SU-DHL-6 (cell line): ENCODE measurements around the gene TBX6.

Source experiments
- H2AFZ ChIP-seq: fragments of 200-600 bp; sonication (generic); 2 replicates; pipeline ENCODE4 v1.6.1; 2014; ENCODE audit warnings: low read depth, mild to moderate bottlenecking, moderate library complexity, mixed read lengths, antibody characterized with exemption, low read length; ENCODE audit not compliant: severe bottlenecking
- H3F3A ChIP-seq: fragments of 200-600 bp; shearing (Covaris generic); 2 replicates; pipeline ENCODE4 v1.6.0; 2016; ENCODE audit warnings: antibody characterized with exemption, mild to moderate bottlenecking; ENCODE audit not compliant: insufficient read depth
- H3K27ac ChIP-seq: fragments of 200-600 bp; sonication (generic); 2 replicates; pipeline ENCODE4 v1.5.1; 2016; ENCODE audit warnings: low read depth, mild to moderate bottlenecking, low read length, moderate library complexity, mixed read lengths
- H3K27me3 ChIP-seq: fragments of 200-600 bp; sonication (generic), shearing (Covaris generic); 2 replicates; pipeline ENCODE4 v1.6.0; 2014; ENCODE audit warnings: mild to moderate bottlenecking, low read length
- H3K36me3 ChIP-seq: fragments of 200-600 bp; sonication (generic); 2 replicates; pipeline ENCODE4 v1.6.1; 2014; ENCODE audit warnings: mild to moderate bottlenecking, low read length, mixed read lengths
- H3K4me2 ChIP-seq: fragments of 300-600, 200-600 bp; shearing (Covaris generic), sonication (generic); 2 replicates; pipeline ENCODE4 v1.6.0; 2014; ENCODE audit warnings: low read length, low read depth, mild to moderate bottlenecking; ENCODE audit not compliant: poor library complexity, severe bottlenecking
- H3K4me3 ChIP-seq: fragments of 200-600 bp; sonication (generic); 2 replicates; pipeline ENCODE4 v1.5.1; 2014; ENCODE audit warnings: antibody characterized with exemption, low read length, mild to moderate bottlenecking, mixed read lengths; ENCODE audit not compliant: insufficient read depth, poor library complexity, severe bottlenecking
- H3K79me2 ChIP-seq: fragments of 200-600 bp; sonication (generic); 2 replicates; pipeline ENCODE4 v1.6.1; 2014; ENCODE audit warnings: mild to moderate bottlenecking, low read length, moderate library complexity; ENCODE audit not compliant: insufficient read depth
- H3K9ac ChIP-seq: fragments of 200-600 bp; sonication (generic); 2 replicates; pipeline ENCODE4 v1.7.0; 2014; ENCODE audit warnings: mild to moderate bottlenecking, low read length
- H3K9me2 ChIP-seq: fragments of 200-600 bp; sonication (generic); replicated peaks from 2 replicates; pipeline ENCODE4 v1.6.1; 2014; ENCODE audit warnings: low read length; ENCODE audit not compliant: insufficient read depth
- H3K9me3 ChIP-seq: fragments of 200-600 bp; sonication (generic); 2 replicates; pipeline ENCODE4 v1.6.1; 2014; ENCODE audit warnings: low read length, mixed read lengths; ENCODE audit not compliant: insufficient read depth
- H4K20me1 ChIP-seq: fragments of 200-600 bp; sonication (generic); 2 replicates; pipeline ENCODE4 v1.6.1; 2014; ENCODE audit warnings: low read depth, mild to moderate bottlenecking, antibody characterized with exemption, low read length, moderate library complexity, mixed read lengths
- CTCF ChIP-seq: fragments of 200-600 bp; sonication (generic); IDR thresholded peaks from one replicate; pipeline ENCODE4 v1.5.1; 2017; ENCODE audit warnings: antibody characterized with exemption, mild to moderate bottlenecking, low read length, moderate library complexity; ENCODE audit not compliant: insufficient read depth, poor library complexity, severe bottlenecking
- EZH2phosphoT487 ChIP-seq: fragments of 200-600 bp; sonication (generic), shearing (Covaris generic); conservative IDR thresholded peaks from 2 replicates; pipeline ENCODE4 v1.6.1; 2018; ENCODE audit warnings: mild to moderate bottlenecking, antibody characterized with exemption, low read length, moderate library complexity, mixed read lengths

TBX6 gene

GRCh38 chr16:30114411-30114810 lies 22.7 kb upstream of the TBX6 start:
- no peaks in the 10 kb centered on the region for H4K20me1 ChIP-seq
- no peak overlapping the region for H3K9ac ChIP-seq
- no peak overlapping the region for H3K4me3 ChIP-seq
- 0 out of 2 replicates have a peak overlapping the region, but pooled peaks have one; percentile 18 for H3K27ac ChIP-seq
- H3K27me3 ChIP-seq = no peaks in the 10 kb centered on the region
- H3F3A ChIP-seq = peaks cover 7% of the 10 kb centered on the region; the same call in 1 of the 2 replicates
- H3K79me2 ChIP-seq = no peaks in the 10 kb centered on the region
- no peaks in the 10 kb centered on the region for H3K36me3 ChIP-seq
- no peak for TF ChIP-seq CTCF
- TF ChIP-seq EZH2phosphoT487 = no peak
- H3K9me3 ChIP-seq = no peaks in the 10 kb centered on the region
- no peak overlapping the region for H3K4me2 ChIP-seq
- no peaks in the 10 kb centered on the region for H3K9me2 ChIP-seq
- H2AFZ ChIP-seq = no peak overlapping the region

- H3K9me2 ChIP-seq = no peaks in the 10 kb centered on the region
- H4K20me1 ChIP-seq = no peaks in the 10 kb centered on the region
- H3K79me2 ChIP-seq = no peaks in the 10 kb centered on the region
- H3K4me3 ChIP-seq = no peak overlapping the region
- peaks cover 7% of the 10 kb centered on the region; the same call in 1 of the 2 replicates for H3F3A ChIP-seq
- no peaks in the 10 kb centered on the region for H3K36me3 ChIP-seq
- no peak overlapping the region for H3K4me2 ChIP-seq
- H3K27ac ChIP-seq = no peak overlapping the region
- no peak overlapping the region for H2AFZ ChIP-seq
- no peaks in the 10 kb centered on the region for H3K27me3 ChIP-seq
- no peaks in the 10 kb centered on the region for H3K9me3 ChIP-seq
- H3K9ac ChIP-seq = no peak overlapping the region
- no peak for TF ChIP-seq CTCF
- no peak for TF ChIP-seq EZH2phosphoT487
Observed at GRCh38 chr16:30113711-30114333, 22.1 kb upstream of the TBX6 start.

GRCh38 chr16:30113031-30113710 lies 21.4 kb upstream of the TBX6 start, which contains the start of gene GDPD3:
GDPD3 (minus strand) TSS chr16:30113537; CDS start chr16:30113478, 59 bp downstream.
- Histone ChIP-seq H3K9me3 (no peaks in the 10 kb centered on the region), H3K9ac (no peak within 1 kb of the TSS), H3F3A (peaks cover 7% of the 10 kb centered on the region; the same call in 1 of the 2 replicates), H3K9me2 (no peaks in the 10 kb centered on the region), H3K27ac (no peak within 1 kb of the TSS), H3K27me3 (no peaks in the 10 kb centered on the region), H4K20me1 (no peaks in the 10 kb centered on the region), H3K4me3 (no peak within 1 kb of the TSS), H2AFZ (no peak within 1 kb of the TSS), H3K4me2 (no peak within 1 kb of the TSS), H3K79me2 (no peaks in the 10 kb centered on the region), H3K36me3 (no peaks in the 10 kb centered on the region)
- TF ChIP-seq CTCF (no peak), EZH2phosphoT487 (no peak)
